HG03565 (cell line): ENCODE data around the gene STARD13.

Experiments used
- ATAC-seq: cut with Tn5 transposase; IDR thresholded peaks from one replicate; pipeline ENCODE4 v1.9.1; 2021; ENCODE audit warnings: mild to moderate bottlenecking, moderate library complexity; ENCODE audit not compliant: unreplicated experiment

Gene STARD13

GRCh38 chr13:33277946-33278345 is 7.6 kb downstream of the STARD13 start:
- no peak for ATAC-seq

GRCh38 chr13:33277037-33277740 is 8.4 kb downstream of the STARD13 start:
- no peak for ATAC-seq

GRCh38 chr13:33276570-33276969 is 9.0 kb downstream of the STARD13 start:
- no peak for ATAC-seq

GRCh38 chr13:33275916-33276315 is 9.6 kb downstream of the STARD13 start:
- ATAC-seq, result no peak

GRCh38 chr13:33274264-33274663 is 11.3 kb downstream of the STARD13 start:
- ATAC-seq, result no peak

- ATAC-seq, result no peak
Measured at GRCh38 chr13:33272531-33273124, 12.9 kb downstream of the STARD13 start.

GRCh38 chr13:33271759-33272158 is 13.8 kb downstream of the STARD13 start:
- no peak for ATAC-seq

GRCh38 chr13:33270895-33271538 is 14.5 kb downstream of the STARD13 start:
- ATAC-seq, result no peak

GRCh38 chr13:33265607-33266006 is 19.9 kb downstream of the STARD13 start:
- no peak for ATAC-seq

- no peak for ATAC-seq
Measured at GRCh38 chr13:33265133-33265532, 20.4 kb downstream of the STARD13 start.

- no peak for ATAC-seq
Measured at GRCh38 chr13:33264620-33264978, 21.0 kb downstream of the STARD13 start.

- ATAC-seq, result no peak
Measured at GRCh38 chr13:33263976-33264619, 21.5 kb downstream of the STARD13 start.

GRCh38 chr13:33263484-33263883 is 22.1 kb downstream of the STARD13 start:
- ATAC-seq, result no peak

GRCh38 chr13:33262997-33263396 is 22.6 kb downstream of the STARD13 start:
- no peak for ATAC-seq

- no peak for ATAC-seq
Measured at GRCh38 chr13:33262594-33262993, 23.0 kb downstream of the STARD13 start.

- no peak for ATAC-seq
Measured at GRCh38 chr13:33262062-33262487, 23.5 kb downstream of the STARD13 start.

- ATAC-seq, result no peak
Measured at GRCh38 chr13:33261387-33262061, 24.0 kb downstream of the STARD13 start.

- no peak for ATAC-seq
Measured at GRCh38 chr13:33260168-33261098, 25.1 kb downstream of the STARD13 start.

- no peak for ATAC-seq
Measured at GRCh38 chr13:33259296-33259695, 26.3 kb downstream of the STARD13 start.

GRCh38 chr13:33258808-33259193 is 26.8 kb downstream of the STARD13 start:
- ATAC-seq, result no peak
